ENCODE data around the gene PPP4C. TPM values are rescaled to one million over a fixed set of nuclear protein-coding genes. Genes with fewer than 3 reads are reported as not detected.

PPP4C gene
- total and polyA plus RNA-seq, 2 donors from 2014 or later = 78.8 to 107 TPM

- DNase-seq = no peak
- no peak for TF ChIP-seq CTCF (IDR thresholded peaks at IDR 0.05; ENCODE audit: borderline replicate concordance, extremely low read depth, insufficient read depth)
- Histone ChIP-seq H3K9ac (ENCODE audit: low read length in 3 of 3) (no peak overlapping the region), H3K9me3 (ENCODE audit: control insufficient read depth in 2 of 3, insufficient read depth in 1 of 3, low read length in 3 of 3) (no peaks in the 10 kb centered on the region), H3K27ac (ENCODE audit: low read depth in 2 of 2, low read length in 2 of 2) (no peak overlapping the region), H3K27me3 (ENCODE audit: control insufficient read depth, insufficient read depth, low read length) (peaks cover 3% of the 10 kb centered on the region), H3K36me3 (ENCODE audit: control insufficient read depth in 2 of 3, insufficient read depth in 3 of 3, low read length in 3 of 3) (no peaks in the 10 kb centered on the region), H3K4me1 (ENCODE audit: control insufficient read depth in 2 of 3, insufficient read depth in 2 of 3, low read depth in 1 of 3, low read length in 3 of 3) (no peaks in the 10 kb centered on the region), H3K4me3 (ENCODE audit: low read length in 3 of 3) (no peak overlapping the region)
- intact Hi-C loops (cut with DNase I) = no loop called here
- FAIRE-seq = no peak
Measured at GRCh38 chr16:30027588-30028437, 48.0 kb upstream of the PPP4C start.

GRCh38 chr16:30028438-30029076 is 47.2 kb upstream of the PPP4C start:
- no peak overlapping the region for H3K4me3 ChIP-seq (ENCODE audit: low read length in 3 of 3)
- H3K36me3 ChIP-seq (ENCODE audit: control insufficient read depth in 2 of 3, insufficient read depth in 3 of 3, low read length in 3 of 3) = no peaks in the 10 kb centered on the region
- H3K9me3 ChIP-seq (ENCODE audit: control insufficient read depth in 2 of 3, insufficient read depth in 1 of 3, low read length in 3 of 3) = no peaks in the 10 kb centered on the region
- H3K27ac ChIP-seq (ENCODE audit: low read depth in 2 of 2, low read length in 2 of 2) = no peak overlapping the region
- H3K9ac ChIP-seq (ENCODE audit: low read length in 3 of 3) = no peak overlapping the region
- no peak for FAIRE-seq
- no peak for TF ChIP-seq CTCF (IDR thresholded peaks at IDR 0.05; ENCODE audit: borderline replicate concordance, extremely low read depth, insufficient read depth)
- no peaks in the 10 kb centered on the region for H3K4me1 ChIP-seq (ENCODE audit: control insufficient read depth in 2 of 3, insufficient read depth in 2 of 3, low read depth in 1 of 3, low read length in 3 of 3)
- peaks cover 3% of the 10 kb centered on the region for H3K27me3 ChIP-seq (ENCODE audit: control insufficient read depth, insufficient read depth, low read length)
- intact Hi-C loops (cut with DNase I) = no loop called here
- peak in 3 of 5 donors; percentile 60 to 68 (median 67) for DNase-seq

GRCh38 chr16:30030011-30030685 is 45.6 kb upstream of the PPP4C start:
- peaks cover 3% of the 10 kb centered on the region for H3K27me3 ChIP-seq (ENCODE audit: control insufficient read depth, insufficient read depth, low read length)
- no peak for DNase-seq
- H3K27ac ChIP-seq (ENCODE audit: low read depth in 2 of 2, low read length in 2 of 2) = no peak overlapping the region
- no peak overlapping the region for H3K4me3 ChIP-seq (ENCODE audit: low read length in 3 of 3)
- no peak for TF ChIP-seq CTCF (IDR thresholded peaks at IDR 0.05; ENCODE audit: borderline replicate concordance, extremely low read depth, insufficient read depth)
- H3K4me1 ChIP-seq (ENCODE audit: control insufficient read depth in 2 of 3, insufficient read depth in 2 of 3, low read depth in 1 of 3, low read length in 3 of 3) = no peaks in the 10 kb centered on the region
- H3K9me3 ChIP-seq (ENCODE audit: control insufficient read depth in 2 of 3, insufficient read depth in 1 of 3, low read length in 3 of 3) = no peaks in the 10 kb centered on the region
- no peak for FAIRE-seq
- H3K36me3 ChIP-seq (ENCODE audit: control insufficient read depth in 2 of 3, insufficient read depth in 3 of 3, low read length in 3 of 3) = no peaks in the 10 kb centered on the region
- no peak overlapping the region for H3K9ac ChIP-seq (ENCODE audit: low read length in 3 of 3)
- intact Hi-C loops (cut with DNase I) = no loop called here

Data from kidney (tissue), 14 donors.